ENCODE measurements around the gene PAM. TPM values are rescaled to one million over a fixed set of nuclear protein-coding genes. Genes with fewer than 3 reads are reported as not detected.

PAM gene
- total RNA-seq, 1 experiment from 2014 or later: 190 TPM

GRCh38 chr5:103057208-103058130, 302.4 kb downstream of the PAM start:
- Histone ChIP-seq H3K4me3 (ENCODE audit: low read depth, low read length, poor library complexity, severe bottlenecking) (no peak overlapping the region), H3K36me3 (ENCODE audit: insufficient read depth, low read length, poor library complexity, severe bottlenecking) (no peaks in the 10 kb centered on the region), H3K27ac (ENCODE audit: low read depth, low read length, poor library complexity, severe bottlenecking) (no peak overlapping the region), H3K4me1 (ENCODE audit: insufficient read depth, low read length, poor library complexity, severe bottlenecking) (no peaks in the 10 kb centered on the region), H3K9me3 (ENCODE audit: low read depth, low read length, poor library complexity, severe bottlenecking) (no peaks in the 10 kb centered on the region), H3K27me3 (replicated peaks; ENCODE audit: insufficient read depth, low read depth, low read length, poor library complexity) (no peaks in the 10 kb centered on the region)
- no peak for DNase-seq (ENCODE audit: low spot score)
- intact Hi-C loops (cut with micrococcal nuclease; ENCODE audit: unreplicated experiment): no loop called here
- TF ChIP-seq, protein P1, sequence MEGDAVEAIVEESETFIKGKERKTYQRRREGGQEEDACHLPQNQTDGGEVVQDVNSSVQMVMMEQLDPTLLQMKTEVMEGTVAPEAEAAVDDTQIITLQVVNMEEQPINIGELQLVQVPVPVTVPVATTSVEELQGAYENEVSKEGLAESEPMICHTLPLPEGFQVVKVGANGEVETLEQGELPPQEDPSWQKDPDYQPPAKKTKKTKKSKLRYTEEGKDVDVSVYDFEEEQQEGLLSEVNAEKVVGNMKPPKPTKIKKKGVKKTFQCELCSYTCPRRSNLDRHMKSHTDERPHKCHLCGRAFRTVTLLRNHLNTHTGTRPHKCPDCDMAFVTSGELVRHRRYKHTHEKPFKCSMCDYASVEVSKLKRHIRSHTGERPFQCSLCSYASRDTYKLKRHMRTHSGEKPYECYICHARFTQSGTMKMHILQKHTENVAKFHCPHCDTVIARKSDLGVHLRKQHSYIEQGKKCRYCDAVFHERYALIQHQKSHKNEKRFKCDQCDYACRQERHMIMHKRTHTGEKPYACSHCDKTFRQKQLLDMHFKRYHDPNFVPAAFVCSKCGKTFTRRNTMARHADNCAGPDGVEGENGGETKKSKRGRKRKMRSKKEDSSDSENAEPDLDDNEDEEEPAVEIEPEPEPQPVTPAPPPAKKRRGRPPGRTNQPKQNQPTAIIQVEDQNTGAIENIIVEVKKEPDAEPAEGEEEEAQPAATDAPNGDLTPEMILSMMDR (conservative IDR thresholded peaks at IDR 0.05; ENCODE audit: low read depth, low read length): no peak
- no peak for TF ChIP-seq EZH2 (IDR thresholded peaks at IDR 0.05; ENCODE audit: borderline replicate concordance, low read depth, low read length, poor library complexity, severe bottlenecking)
- POLR2A ChIA-PET (ENCODE audit: low non-redundant PET): no interaction called here
- CTCF ChIA-PET: no interaction called here
- BruUV-seq (replicated peaks): no TSS peak

DNA sequence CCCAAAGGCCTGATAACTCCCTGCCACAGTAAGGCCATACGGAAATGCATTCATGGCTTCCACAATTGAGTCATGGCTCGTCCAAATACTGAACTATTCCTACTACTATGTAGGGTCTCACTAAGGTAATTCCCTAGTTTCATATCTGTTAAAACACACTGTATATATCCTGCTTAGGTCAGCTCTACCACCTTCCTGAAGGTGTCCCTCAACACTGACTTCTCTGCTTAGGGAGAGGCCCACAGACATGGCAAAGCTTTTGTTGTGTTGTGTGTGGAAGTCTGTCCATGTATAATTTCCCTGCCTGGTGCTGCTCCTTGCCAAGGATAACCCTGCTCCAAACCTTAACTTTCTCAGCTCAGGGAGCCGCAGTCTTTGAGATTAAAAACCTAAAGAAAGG, 304.4 kb downstream of the PAM start:
- Histone ChIP-seq H3K4me3 (ENCODE audit: low read depth, low read length, poor library complexity, severe bottlenecking) (no peak overlapping the region), H3K4me1 (ENCODE audit: insufficient read depth, low read length, poor library complexity, severe bottlenecking) (no peaks in the 10 kb centered on the region), H3K9me3 (ENCODE audit: low read depth, low read length, poor library complexity, severe bottlenecking) (no peaks in the 10 kb centered on the region), H3K36me3 (ENCODE audit: insufficient read depth, low read length, poor library complexity, severe bottlenecking) (no peaks in the 10 kb centered on the region), H3K27ac (ENCODE audit: low read depth, low read length, poor library complexity, severe bottlenecking) (no peak overlapping the region), H3K27me3 (replicated peaks; ENCODE audit: insufficient read depth, low read depth, low read length, poor library complexity) (no peaks in the 10 kb centered on the region)
- ChIA-PET POLR2A (ENCODE audit: low non-redundant PET) (no interaction called here), CTCF (no interaction called here)
- DNase-seq (ENCODE audit: low spot score): no peak
- intact Hi-C loops (cut with micrococcal nuclease; ENCODE audit: unreplicated experiment): no loop called here
- no peak for TF ChIP-seq EZH2 (IDR thresholded peaks at IDR 0.05; ENCODE audit: borderline replicate concordance, low read depth, low read length, poor library complexity, severe bottlenecking)
- TF ChIP-seq, protein P1 (conservative IDR thresholded peaks at IDR 0.05; ENCODE audit: low read depth, low read length): no peak
- no TSS peak for BruUV-seq (replicated peaks)

DNA sequence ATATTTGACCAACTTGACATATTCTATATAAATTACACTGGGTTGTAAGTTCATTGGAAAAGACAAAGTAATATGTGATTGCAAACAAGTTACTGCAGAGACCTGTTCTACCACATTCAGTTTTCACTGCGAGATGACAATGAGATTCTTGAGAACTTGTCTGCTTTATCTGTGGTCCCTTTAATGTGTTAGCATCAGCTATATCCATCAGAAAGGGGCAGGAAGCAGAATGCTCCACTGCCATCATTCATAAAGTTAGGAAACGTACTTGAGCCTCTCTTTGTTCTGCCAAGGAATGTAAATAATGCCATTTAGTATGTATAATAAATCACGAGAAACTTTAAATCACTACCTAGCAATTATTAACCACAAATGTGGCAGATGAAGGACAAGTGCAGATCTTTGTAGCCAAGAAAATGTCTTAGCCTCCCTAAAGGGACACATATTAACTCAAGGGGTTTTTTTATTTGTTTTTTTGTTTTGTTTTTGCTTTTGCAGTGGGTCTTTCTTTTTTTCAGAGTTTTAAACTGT, 305.4 kb downstream of the PAM start:
- Histone ChIP-seq H3K9me3 (ENCODE audit: low read depth, low read length, poor library complexity, severe bottlenecking) (no peaks in the 10 kb centered on the region), H3K36me3 (ENCODE audit: insufficient read depth, low read length, poor library complexity, severe bottlenecking) (no peaks in the 10 kb centered on the region), H3K27ac (ENCODE audit: low read depth, low read length, poor library complexity, severe bottlenecking) (no peak overlapping the region), H3K27me3 (replicated peaks; ENCODE audit: insufficient read depth, low read depth, low read length, poor library complexity) (no peaks in the 10 kb centered on the region), H3K4me1 (ENCODE audit: insufficient read depth, low read length, poor library complexity, severe bottlenecking) (no peaks in the 10 kb centered on the region), H3K4me3 (ENCODE audit: low read depth, low read length, poor library complexity, severe bottlenecking) (no peak overlapping the region)
- ChIA-PET POLR2A (ENCODE audit: low non-redundant PET) (no interaction called here), CTCF (no interaction called here)
- DNase-seq (ENCODE audit: low spot score): no peak
- intact Hi-C loops (cut with micrococcal nuclease; ENCODE audit: unreplicated experiment): no loop called here
- no peak for TF ChIP-seq EZH2 (IDR thresholded peaks at IDR 0.05; ENCODE audit: borderline replicate concordance, low read depth, low read length, poor library complexity, severe bottlenecking)
- TF ChIP-seq, protein P1 (conservative IDR thresholded peaks at IDR 0.05; ENCODE audit: low read depth, low read length): no peak
- BruUV-seq (replicated peaks): no TSS peak

Measured in A673 (cell line).